NCI-H2107 treated with DMSO at 0.1 percent for 48 hours (cell line): ENCODE measurements around the gene FEZF2.

ENCODE experiments used
- DNase-seq: peaks from one replicate; lab custom pipeline; 2025; ENCODE audit not compliant: unreplicated experiment; lab: John Stamatoyannopoulos, UW

Gene FEZF2

DNA sequence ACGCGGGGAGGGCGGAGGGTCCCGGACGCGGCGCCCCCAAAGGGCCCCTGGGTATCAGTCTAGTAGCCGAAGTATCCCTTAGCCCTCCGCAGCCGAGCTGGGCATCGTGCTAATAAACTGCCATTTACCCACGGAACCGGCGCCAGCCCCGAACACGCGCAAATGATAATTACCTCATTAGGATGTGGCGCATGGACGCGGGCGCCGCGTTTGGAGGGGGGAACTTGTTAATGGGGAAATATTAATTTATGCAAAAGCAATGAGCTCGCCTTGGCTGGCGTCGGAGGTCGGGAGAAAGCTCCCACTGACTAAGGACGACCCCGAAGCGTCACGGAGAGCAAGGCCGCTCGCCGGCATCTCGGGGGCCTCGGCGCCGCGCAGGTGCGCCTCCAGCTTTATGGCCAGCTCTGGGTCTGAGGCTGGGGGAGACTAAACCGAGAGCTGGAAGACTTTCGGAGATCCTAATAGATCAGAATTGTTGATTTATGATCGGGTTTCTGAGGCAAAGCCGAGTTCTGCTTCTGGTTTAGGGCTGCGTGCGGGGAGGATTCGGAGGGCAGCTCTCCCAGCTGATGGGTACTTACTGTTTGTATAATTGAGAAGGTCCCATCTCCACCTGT lies 474 bp upstream of the FEZF2 start:
- no peak for DNase-seq

DNA sequence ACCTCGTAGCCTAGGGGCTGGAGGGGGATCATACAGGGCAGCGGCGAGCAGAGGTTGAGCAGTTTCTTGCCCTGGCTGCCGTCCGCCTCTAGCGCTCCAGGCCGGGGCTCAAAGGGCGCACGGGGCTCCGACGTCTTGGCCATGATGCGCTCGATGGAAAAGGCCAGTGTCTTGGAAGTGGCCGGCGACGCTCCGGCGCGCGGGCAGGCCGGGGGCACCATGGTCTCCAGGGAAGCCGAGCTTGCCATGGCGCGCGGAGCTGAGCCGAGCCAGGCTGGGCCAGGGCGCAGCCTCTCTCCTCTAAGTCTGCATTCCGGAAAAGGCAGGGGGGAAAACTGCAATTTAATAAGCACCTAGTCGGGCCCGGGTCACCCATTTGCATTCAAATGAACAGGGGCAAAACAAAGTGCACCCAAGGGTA lies 719 bp downstream of the FEZF2 start:
- DNase-seq: no peak

DNA sequence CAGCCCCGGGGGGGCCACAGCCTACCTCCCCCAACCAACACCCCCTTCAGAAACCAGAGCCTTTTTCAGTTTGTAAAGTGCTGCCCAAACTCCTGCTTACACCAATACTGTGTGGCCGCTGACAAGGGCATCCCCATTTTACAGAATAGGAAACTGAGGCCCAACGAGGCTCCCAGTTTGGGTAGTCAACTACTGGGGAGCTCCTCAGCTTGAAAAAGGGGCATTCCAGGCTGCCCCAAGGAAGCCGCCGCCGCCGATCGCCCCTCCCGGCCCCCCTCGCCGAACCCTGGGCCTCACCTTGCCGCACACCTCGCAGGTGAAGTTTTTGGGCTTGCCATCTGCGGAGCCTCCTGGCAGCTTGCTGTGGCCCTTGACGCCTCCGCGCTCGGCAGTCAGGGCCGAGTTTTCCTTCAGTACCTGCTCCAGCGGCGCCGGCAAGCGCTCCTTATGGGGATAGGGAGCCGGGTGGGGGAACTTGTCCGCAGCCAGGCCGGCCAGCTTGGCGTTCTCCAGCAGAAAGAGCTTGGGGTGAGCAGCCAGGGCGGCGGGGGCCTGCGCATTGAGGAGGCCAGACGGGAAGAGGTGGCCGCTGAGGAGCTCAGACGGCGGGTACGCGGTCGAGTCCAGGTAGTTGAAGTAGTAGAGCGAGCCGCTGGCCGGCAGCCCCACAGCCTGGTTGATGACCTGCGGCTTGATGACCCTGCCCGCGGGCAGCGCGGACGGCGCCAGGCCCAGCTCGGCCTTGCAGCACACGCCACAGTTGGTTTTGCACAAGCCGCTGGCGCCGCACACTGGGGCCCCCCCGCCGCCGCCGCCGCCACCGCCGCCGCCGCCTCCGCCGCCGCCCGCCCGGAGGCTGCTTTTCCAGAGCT lies 1.4 kb downstream of the FEZF2 start:
- DNase-seq: no peak

DNA sequence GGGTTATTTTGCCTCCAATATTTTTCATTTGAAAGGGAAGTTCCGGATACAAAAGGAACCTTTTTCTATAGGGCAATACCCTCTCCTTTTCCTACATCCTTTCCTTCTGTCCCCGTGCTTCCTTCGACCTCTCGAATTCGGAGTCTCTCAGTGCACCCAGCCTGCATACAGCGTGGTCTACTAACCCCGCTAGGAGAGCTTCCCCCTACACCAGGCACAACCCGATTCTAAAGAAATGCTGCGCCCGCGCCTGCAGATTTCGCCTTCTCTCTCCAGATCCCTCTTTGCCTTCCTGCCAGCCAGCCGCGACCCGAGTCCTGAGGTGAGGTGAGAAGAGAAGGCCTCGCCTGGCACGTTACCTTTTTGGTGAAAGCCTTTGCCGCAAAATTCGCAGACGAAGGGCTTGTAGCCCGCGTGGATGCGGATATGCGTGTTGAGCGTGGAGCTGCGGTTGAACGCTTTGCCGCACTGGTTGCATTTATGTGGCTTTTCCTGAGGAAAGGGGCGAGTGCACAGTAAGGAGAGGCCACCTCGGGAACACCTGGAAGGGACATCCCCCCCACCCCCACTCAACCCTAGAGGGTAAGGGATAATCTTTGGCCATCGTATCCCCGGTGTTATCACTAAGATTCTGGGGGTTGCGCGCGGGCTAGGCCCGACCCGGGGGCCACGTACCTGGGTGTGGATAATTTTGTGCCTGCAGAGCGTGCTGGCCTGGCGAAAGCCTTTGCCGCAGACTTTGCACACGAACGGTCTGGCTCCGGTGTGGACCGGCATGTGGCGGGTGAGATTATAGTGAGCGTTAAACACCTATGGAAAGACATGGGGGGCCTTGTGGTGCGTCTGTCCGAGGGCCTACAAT lies 2.3 kb downstream of the FEZF2 start:
- DNase-seq: no peak

DNA sequence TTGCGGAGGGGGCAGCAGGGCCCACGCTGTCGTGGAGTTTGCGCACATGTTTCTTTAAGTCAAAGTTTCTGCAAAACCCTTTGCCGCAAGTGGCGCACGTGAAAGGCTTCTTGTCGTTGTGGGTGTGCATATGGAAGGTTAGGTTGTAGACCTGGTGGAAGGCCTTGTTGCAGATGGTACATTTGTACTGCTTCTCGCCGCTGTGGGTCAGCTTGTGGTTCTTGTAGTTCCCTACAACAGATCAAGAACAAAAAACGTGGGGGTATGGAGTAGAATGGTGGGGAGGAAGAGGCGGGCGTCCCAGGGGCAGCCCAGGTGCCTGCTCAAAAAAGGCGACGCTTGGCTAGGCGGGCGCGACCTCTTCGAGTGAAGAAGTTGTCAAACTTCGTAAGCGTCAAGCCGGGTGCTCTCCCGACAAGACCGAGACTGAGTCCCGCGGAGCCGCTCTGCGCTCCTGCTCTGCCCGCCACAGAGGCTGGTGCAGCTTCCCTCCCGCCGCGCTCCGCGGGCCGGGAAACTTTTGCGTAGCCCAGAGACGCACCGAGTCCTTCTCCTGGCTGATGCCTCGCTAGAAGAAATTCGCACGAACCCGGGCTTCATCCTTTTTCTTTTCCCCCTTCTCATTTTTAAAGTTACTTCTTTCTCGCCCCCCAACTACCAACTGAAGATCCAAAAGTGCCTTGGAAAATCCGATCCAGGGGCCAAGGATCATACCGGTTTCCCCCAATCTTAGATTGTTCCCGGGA lies 3.1 kb downstream of the FEZF2 start:
- DNase-seq: no peak

DNA sequence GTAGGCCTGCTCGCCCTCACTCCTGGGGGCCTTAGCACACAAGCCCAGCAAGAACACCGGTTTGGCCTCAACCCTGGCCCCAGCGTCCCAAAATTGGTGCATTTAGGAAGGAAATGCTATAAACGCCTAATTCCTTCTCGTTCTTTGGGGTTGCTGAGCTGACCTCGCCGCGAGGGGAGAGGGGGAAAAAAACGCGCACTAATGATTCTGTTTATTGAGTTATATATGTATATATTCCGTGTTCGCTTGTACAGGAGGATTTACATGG lies 3.9 kb downstream of the FEZF2 start:
- DNase-seq: no peak

DNA sequence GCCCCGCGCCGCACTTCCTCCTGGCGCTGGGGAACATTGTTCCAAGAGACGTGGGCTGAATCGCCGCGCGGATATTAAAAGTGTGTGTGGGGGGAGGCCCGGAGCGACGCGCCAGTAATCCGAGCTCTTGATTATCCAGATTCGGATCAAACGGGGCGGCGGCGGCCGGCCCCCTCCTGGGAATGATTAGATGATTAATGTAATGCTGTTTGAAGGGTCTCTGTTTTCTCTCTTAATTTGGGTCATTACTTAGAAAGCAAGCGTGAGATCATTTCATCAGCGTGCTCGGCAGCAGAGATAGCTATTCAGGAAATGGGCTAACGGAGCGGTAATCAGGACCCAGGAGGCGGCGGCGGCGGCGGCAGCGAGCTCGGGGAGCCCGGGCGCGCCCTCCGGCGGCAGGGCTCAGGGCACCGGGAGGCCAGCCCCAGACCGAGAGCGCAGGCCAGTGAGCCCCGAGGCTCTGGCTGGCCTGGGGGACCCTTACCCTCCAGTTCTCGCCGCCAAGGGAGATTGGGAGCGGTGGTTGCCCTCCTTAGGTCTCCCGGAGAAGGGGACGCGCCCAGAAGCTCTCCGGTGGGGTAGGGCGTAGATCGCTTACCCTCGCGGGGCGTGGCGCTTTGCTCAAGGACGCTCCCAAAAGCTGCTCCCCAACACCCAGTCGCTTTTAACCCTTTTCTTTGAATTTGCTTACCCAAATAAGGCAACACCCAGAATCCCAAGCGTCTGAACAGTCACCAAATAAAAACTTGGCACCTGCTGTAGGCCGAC lies 4.5 kb downstream of the FEZF2 start:
- DNase-seq: no peak

DNA sequence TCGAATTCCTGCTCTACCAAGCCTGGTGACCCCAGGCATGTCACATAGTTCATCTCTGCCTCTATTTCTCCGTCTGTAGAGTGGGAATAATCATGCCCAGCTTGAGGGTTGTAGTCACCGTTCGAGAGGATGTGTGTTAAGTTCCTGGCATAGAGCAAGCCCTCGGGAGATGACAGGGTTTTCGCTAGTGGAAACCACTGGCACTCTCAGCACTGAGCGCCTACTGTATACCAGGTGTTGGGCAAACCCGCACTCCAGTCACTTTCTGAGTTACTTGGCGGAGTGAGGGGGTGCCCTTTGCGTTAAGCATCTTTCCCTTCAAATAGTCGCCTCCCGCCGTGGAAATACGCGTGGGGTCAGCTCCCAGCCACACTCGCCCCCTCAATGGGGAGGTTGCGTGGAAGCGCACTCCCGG lies 5.1 kb downstream of the FEZF2 start:
- no peak for DNase-seq

DNA sequence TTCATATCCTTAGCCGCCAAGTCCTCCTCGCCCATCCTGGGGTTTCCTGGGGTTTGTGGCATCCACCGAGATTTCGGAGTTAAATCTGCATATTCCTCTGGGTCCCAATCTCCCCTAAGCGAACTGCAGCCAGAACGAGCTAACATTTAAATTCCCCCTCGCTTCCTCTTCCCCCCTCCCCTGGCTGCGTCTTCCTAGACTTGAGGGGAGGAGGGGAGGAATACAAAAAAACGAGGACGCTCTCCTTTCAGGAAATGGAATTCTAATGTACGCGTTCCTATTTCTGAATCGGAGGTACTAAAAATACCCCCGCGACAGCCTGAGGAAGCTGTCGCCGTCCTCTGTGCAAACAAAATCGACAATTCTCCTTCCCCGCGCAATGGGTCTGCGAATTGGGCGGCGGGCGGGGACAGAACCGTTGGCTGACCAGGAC lies 5.6 kb downstream of the FEZF2 start:
- no peak for DNase-seq

DNA sequence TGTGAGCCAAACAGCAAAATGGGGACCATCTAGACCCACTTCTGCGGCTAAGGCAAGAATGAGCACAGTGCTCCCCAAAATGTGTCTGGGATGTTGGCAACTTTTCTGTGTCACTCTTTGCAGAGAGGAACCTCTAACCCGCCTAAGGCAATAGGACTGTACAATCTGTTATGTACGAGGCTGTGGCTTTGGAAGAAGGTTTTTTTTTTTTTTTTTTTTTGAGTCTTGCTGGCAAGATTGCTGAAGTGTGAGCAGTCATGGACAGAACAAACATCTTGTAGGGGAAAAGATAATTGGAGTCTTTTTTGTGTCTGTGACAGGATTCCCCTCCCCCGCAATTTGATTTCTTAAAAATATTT lies 7.2 kb downstream of the FEZF2 start:
- no peak for DNase-seq

DNA sequence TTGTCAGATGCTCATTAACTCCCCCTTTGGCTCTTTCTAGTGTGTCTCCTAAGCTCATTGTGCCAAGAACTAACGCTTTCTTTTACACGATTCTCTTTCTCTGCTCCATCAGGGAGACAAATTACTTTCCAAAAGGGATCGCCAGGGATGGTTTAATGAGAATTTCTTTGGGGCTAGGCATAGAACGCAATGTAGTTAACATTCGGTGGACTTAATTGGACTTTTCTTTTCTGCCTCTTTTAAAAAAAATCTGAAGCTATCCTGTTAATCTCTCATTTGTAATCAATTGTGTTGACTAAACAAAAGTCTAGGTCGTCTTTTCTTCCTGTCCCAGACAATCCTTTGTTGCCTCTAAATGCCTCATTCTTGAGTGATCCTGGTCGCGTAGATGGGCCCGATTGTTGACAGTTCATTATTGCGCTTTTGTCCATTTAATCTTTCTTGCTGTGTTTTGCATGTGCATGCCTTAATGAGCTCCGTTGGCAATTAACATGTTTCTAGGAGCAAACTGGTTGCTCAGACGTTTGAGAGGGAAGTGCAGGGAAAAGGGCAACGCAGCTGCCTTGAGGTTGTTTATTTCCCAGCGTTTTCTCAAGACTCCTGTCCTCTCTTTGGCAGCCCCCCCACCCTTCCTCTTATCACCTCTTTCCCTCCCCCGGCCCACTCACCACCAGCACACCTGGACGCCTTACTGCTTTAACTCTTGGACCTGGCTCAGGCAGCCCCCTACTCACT lies 7.8 kb downstream of the FEZF2 start:
- no peak for DNase-seq

DNA sequence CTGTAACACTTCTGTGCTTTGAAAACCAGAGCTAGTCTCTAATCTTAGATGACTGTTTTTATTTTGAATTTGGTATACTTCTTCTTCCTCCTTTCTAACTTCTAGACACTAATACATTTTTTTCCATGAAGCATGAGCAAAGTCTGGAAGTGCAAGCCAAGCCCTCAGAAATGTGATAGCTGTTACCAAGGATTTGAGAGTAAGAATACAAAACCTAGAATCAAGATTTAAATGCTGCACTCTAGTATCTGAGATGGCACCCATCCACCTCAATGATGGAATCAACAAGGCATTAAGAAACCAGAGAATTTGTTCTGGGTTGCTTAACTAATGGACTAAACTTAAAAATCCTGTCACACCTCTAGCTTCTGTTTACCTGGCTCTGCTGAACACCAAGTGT lies 9.2 kb downstream of the FEZF2 start:
- DNase-seq: no peak

DNA sequence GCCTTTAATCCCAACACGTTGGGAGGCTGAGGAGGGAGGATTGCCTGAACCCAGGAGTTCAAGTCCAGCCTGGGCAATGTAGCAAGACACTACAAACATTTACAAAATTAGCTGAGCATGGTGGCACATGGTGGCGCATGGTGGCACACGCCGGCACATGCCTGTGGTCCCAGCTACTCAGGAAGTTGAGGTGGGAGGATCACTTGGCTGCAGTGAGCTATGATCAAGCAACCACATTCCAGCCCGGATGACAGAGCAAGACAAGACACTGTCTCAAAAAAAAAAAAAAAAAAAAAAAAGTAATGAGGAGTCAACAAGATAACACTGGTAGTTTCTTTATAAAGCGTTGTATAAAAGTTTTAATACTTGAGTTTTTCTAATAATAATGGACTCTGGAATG lies 10.1 kb downstream of the FEZF2 start:
- no peak for DNase-seq

DNA sequence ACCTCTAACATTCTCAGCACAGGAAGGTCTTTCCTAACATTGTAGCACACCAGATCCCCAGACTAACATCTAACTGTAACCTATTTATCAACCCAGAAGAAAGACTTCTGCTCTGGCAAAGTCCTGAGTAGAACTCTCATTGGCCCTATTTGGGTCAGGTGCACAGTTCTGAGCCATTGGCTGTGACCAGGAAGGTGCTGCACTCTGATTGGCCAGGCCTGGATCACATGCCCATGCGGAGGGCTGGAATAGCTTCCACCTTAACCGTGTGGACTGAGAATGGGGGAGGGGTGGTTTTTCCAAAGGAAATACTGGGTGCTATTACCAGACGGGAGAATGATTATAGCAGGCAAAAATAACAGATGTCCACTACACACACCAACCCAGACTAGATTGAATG lies 11.5 kb downstream of the FEZF2 start:
- no peak for DNase-seq

DNA sequence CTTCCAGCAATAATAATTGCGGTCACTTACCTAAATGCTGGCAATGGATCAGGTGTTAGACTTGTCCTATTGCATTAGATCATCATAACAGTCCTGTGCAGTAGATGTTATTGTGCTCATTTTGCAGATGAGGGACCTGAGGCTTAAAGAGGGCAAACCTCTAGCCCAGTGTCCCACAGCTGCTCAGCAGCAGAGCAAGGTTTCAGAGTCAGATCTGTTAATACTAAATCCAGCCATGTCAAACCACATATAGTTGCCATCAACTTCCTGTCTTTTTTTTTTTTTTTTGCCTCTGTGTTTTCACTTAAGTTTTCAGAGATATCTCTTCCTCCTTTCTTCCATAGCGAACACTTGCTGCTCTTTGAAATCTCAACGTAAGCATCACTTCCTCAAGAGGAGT lies 12.1 kb downstream of the FEZF2 start:
- DNase-seq: no peak

DNA sequence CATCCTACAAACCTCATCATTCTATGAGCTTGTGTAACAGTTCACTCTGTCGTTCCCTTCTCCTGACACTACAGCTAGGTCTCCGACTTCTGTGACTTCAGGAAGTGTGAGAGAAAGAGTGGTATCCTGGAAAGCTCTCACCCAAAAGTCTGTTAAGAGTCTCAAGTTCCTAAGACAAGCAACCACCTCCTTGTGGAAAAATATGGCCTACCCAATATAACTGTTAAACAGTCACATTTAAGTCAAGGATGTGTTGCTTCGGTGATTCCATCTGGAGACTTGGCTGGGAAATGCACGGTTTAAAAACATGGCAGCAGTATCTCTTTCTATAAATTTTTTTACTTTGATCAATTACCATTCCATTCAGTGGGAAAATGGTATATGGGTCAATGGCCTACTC lies 13.8 kb downstream of the FEZF2 start:
- DNase-seq: no peak

DNA sequence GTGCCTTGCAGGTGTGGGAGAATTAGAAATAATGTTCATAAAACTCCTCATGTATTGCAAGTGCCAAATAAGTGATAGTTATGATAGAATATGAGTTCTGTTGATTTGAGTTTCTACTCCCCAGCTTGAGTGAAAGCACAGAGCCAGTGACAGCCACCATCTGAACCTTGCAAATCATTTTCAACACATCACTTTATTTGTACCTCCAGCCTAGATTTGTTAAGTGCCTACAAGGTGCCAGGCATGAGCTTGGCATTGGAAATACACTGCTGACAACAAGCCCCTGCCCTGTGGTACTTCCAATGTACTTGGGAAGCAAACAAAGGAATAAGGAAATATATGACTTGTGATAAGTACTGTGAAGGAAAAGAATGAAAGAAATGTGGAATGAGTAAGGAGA lies 17.0 kb downstream of the FEZF2 start:
- no peak for DNase-seq

DNA sequence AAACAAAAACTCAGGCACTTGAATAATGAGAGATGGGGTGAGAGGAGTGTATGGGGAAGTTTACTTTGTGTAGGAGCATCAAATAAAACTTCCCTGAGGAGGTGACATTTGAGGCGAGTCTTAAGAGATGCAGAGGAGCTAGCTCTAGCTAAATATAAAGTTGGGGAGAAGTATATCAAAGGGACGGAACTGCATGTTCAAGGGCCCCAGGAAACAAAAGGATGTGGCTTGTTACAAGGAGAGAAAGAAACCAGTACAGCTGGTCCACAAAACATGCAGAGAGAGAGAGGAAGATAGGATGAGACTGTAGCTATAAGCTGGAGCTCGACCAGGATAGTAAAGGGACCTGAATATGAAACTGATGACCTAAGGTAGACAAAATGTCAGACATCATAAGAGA lies 17.6 kb downstream of the FEZF2 start:
- DNase-seq: no peak

DNA sequence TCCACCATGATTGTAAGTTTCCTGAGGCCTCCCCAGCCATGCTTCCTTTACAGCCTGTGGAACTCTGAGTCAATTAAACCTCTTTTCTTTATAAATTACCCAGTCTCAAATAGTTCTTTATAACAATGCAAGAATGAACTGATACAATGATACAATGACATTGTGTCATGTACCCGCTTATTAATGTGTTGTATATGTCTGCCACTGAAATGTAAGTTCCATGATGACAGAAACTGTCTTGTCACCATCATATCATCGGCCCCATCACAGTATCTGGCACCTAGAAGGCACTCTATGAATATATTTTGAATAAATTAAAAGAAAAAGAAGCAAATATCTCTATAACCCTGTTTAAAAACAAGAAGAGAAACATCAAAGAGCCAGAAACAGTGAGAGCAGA lies 29.6 kb downstream of the FEZF2 start:
- DNase-seq: no peak

DNA sequence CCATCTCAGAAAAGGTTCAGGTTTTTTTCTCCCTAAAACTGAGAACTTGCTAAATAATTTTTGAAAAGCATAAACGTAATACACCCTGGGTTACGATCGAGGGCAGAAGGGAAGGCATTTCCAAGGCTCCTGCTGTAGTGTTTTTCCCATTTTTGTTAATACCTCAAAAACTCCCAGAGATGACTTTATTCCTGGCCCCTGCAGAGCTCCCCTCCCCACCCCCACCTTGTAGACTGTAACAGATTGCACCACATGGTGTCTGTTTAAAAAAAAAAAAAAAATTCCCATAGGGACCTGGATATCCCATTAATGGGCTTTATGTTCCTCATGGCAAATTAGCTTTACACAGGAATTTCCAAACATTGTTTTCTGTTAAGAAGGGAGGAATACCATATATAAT lies 38.2 kb downstream of the FEZF2 start:
- no peak for DNase-seq
